Thoracic aorta (tissue), 2 donors: ENCODE data around the gene FEM1B. TPM values are rescaled to one million over a fixed set of nuclear protein-coding genes. Genes with fewer than 3 reads are reported as not detected.

Source experiments
- ATAC-seq: fragments of 150-250 bp; one replicate; pipeline ENCODE4 v1.8.0; 2017; ENCODE audit warnings: low read depth; ENCODE audit not compliant: insufficient number of reproducible peaks, low FRiP score
- DNase-seq: peaks from one replicate; pipeline ENCODE4 v3.0.0-alpha.2; 2020; ENCODE audit warnings: low spot score
- H3K27ac ChIP-seq, 2 donors: fragments of 200-600 bp; sonication (generic); 1 replicate in 1 of 2; 2 replicates in 1 of 2; pipeline ENCODE4 v1.5.1; 2016; ENCODE audit warnings: mild to moderate bottlenecking in 2 of 2, moderate library complexity in 2 of 2
- H3K27me3 ChIP-seq: fragments of 200-600 bp; sonication (generic); replicated peaks from 2 replicates; pipeline ENCODE4 v1.6.0; 2016; ENCODE audit warnings: mild to moderate bottlenecking; ENCODE audit not compliant: insufficient read depth
- H3K36me3 ChIP-seq: fragments of 200-600 bp; sonication (generic); one replicate; pipeline ENCODE4 v1.5.1; 2016
- H3K4me1 ChIP-seq, 2 donors: fragments of 200-600 bp; sonication (generic); 1 replicate in 1 of 2; 2 replicates in 1 of 2; pipeline versions ENCODE4 v1.5.1 to v1.6.0; 2016; ENCODE audit warnings: low read depth in 2 of 2, mild to moderate bottlenecking in 1 of 2; ENCODE audit not compliant: control insufficient read depth in 1 of 2
- H3K4me3 ChIP-seq: fragments of 200-600 bp; sonication (generic); 2 replicates; pipeline ENCODE4 v1.5.1; 2016; ENCODE audit warnings: mild to moderate bottlenecking
- H3K9me3 ChIP-seq: fragments of 200-600 bp; sonication (generic); 2 replicates; pipeline ENCODE4 v1.5.1; 2016
- CTCF ChIP-seq: fragments of 200-600 bp; sonication (generic); IDR thresholded peaks from one replicate; pipeline ENCODE4 v1.5.1; 2019; ENCODE audit warnings: antibody characterized with exemption
- total RNA-seq, 2 donors: library from RNA; depleted of rRNA; stranded (reverse); fragments of >200 nt; gene quantifications; one replicate each; pipeline versions ENCODE4 v1.1.0 to v1.2.3, GENCODE V29; 2016

FEM1B gene
- total RNA-seq, 2 donors from 2014 or later: 31.1 to 56.2 TPM

- peak overlapping the region; percentile 91 to 92 for H3K27ac ChIP-seq
- no peaks in the 10 kb centered on the region for H3K27me3 ChIP-seq
- no peaks in the 10 kb centered on the region for H3K9me3 ChIP-seq
- no peak for TF ChIP-seq CTCF
- ATAC-seq (no peak), DNase-seq (no peak)
- peaks cover 69% of the 10 kb centered on the region for H3K36me3 ChIP-seq
- H3K4me3 ChIP-seq: no peak overlapping the region
- peaks cover 12 to 46% of the 10 kb centered on the region in 2 donors for H3K4me1 ChIP-seq
These were observed 37.0 kb downstream of the FEM1B start for GRCh38 chr15:68314563-68314962.

- peak overlapping the region; percentile 91 to 92 for H3K27ac ChIP-seq
- no peak for ATAC-seq
These were observed 37.5 kb downstream of the FEM1B start for GRCh38 chr15:68315035-68315434.

GRCh38 chr15:68315495-68316031 is 38.0 kb downstream of the FEM1B start:
- no peak for ATAC-seq
- Histone ChIP-seq H3K4me1 (peaks cover 6 to 36% of the 10 kb centered on the region in 2 donors), H3K36me3 (peaks cover 77% of the 10 kb centered on the region), H3K27me3 (no peaks in the 10 kb centered on the region), H3K27ac (peak overlapping the region; percentile 91 to 92), H3K9me3 (no peaks in the 10 kb centered on the region), H3K4me3 (no peak overlapping the region)
- TF ChIP-seq CTCF: no peak
- no peak for DNase-seq

More at GRCh38 chr15:68315035-68315434, 37.5 kb downstream of the FEM1B start:
- Histone ChIP-seq H3K36me3 (peaks cover 72% of the 10 kb centered on the region), H3K27me3 (no peaks in the 10 kb centered on the region), H3K9me3 (no peaks in the 10 kb centered on the region), H3K4me3 (no peak overlapping the region), H3K4me1 (peaks cover 11 to 41% of the 10 kb centered on the region in 2 donors)
- TF ChIP-seq CTCF: no peak
- no peak for DNase-seq

GRCh38 chr15:68316061-68316804 is 38.7 kb downstream of the FEM1B start:
- DNase-seq (no peak), ATAC-seq (no peak)
- Histone ChIP-seq H3K9me3 (no peaks in the 10 kb centered on the region), H3K27ac (peak overlapping the region; percentile 91 to 92), H3K4me1 (peaks cover 3 to 29% of the 10 kb centered on the region in 2 donors), H3K4me3 (no peak overlapping the region), H3K36me3 (peaks cover 75% of the 10 kb centered on the region), H3K27me3 (no peaks in the 10 kb centered on the region)
- TF ChIP-seq CTCF: no peak

- Histone ChIP-seq H3K27ac (peak overlapping the region; percentile 91 to 92), H3K4me3 (no peak overlapping the region), H3K9me3 (no peaks in the 10 kb centered on the region), H3K4me1 (peaks cover 3 to 26% of the 10 kb centered on the region in 2 donors), H3K36me3 (peaks cover 77% of the 10 kb centered on the region), H3K27me3 (no peaks in the 10 kb centered on the region)
- ATAC-seq: no peak
- TF ChIP-seq CTCF: no peak
- no peak for DNase-seq
These were observed 39.9 kb downstream of the FEM1B start for GRCh38 chr15:68317281-68318007.
